HEK293T (cell line): ENCODE results near the gene THAP5.

ENCODE experiments used
- ARNT ChIP-seq: fragments of 450-650 bp; IDR thresholded peaks from 2 replicates; pipeline ENCODE4 v1.6.1; 2017; ENCODE audit warnings: mild to moderate bottlenecking
- BHLHE40 ChIP-seq: fragments of 450-650 bp; IDR thresholded peaks from 2 replicates; pipeline ENCODE4 v1.6.1; 2016; ENCODE audit warnings: mild to moderate bottlenecking, moderate library complexity, borderline replicate concordance
- CTBP1 ChIP-seq: fragments of 450-650 bp; IDR thresholded peaks from 2 replicates; pipeline ENCODE4 v1.6.1; 2016; ENCODE audit warnings: borderline replicate concordance
- ELF4 ChIP-seq: fragments of 450-650 bp; IDR thresholded peaks from 2 replicates; pipeline ENCODE4 v1.6.1; 2017; ENCODE audit warnings: antibody characterized with exemption
- FOXA1 ChIP-seq: fragments of 450-650 bp; IDR thresholded peaks from 2 replicates; pipeline ENCODE4 v1.6.1; 2016; ENCODE audit warnings: mild to moderate bottlenecking
- FOXK2 ChIP-seq: fragments of 450-650 bp; IDR thresholded peaks from 2 replicates; pipeline ENCODE4 v1.6.1; 2016; ENCODE audit warnings: mild to moderate bottlenecking
- FOXM1 ChIP-seq: fragments of 450-650 bp; IDR thresholded peaks from 2 replicates; pipeline ENCODE4 v1.6.1; 2017; ENCODE audit warnings: mild to moderate bottlenecking, borderline replicate concordance
- HDGF ChIP-seq: fragments of 450-650 bp; IDR thresholded peaks from 2 replicates; pipeline ENCODE4 v1.6.1; 2017; ENCODE audit warnings: antibody characterized with exemption, borderline replicate concordance
- NFRKB ChIP-seq: fragments of 450-650 bp; IDR thresholded peaks from 2 replicates; pipeline ENCODE4 v1.6.1; 2016; ENCODE audit warnings: mild to moderate bottlenecking, moderate library complexity
- PKNOX1 ChIP-seq: fragments of 450-650 bp; IDR thresholded peaks from 2 replicates; pipeline ENCODE4 v1.6.1; 2016
- SP1 ChIP-seq: fragments of 450-650 bp; IDR thresholded peaks from 2 replicates; pipeline ENCODE4 v1.6.1; 2017
- SUZ12 ChIP-seq: fragments of 450-650 bp; IDR thresholded peaks from 2 replicates; pipeline ENCODE4 v1.6.1; 2016; ENCODE audit warnings: mild to moderate bottlenecking
- TARDBP ChIP-seq: fragments of 450-650 bp; IDR thresholded peaks from 2 replicates; pipeline ENCODE4 v1.6.1; 2016
- ZNF384 ChIP-seq: fragments of 450-650 bp; IDR thresholded peaks from 2 replicates; pipeline ENCODE4 v1.6.1; 2016

- TF ChIP-seq BHLHE40 (no peak), FOXK2 (no peak), FOXA1 (no peak), CTBP1 (no peak), NFRKB (no peak), PKNOX1 (no peak), SP1 (no peak), FOXM1 (no peak), ARNT (no peak), SUZ12 (no peak), ELF4 (no peak), HDGF (no peak), TARDBP (no peak), ZNF384 (no peak)
Measured at GRCh38 chr7:108535257-108535656, 34.2 kb downstream of the THAP5 start.
